Mammary epithelial cell (primary cell): ENCODE results near the gene TTF2.

ENCODE experiments used
- CTCF ChIP-seq, 2 donors: IDR thresholded peaks in 1 of 2; conservative IDR thresholded peaks in 1 of 2; 2 replicates each; pipeline ENCODE4 v1.5.1; 2011 to 2012; ENCODE audit warnings: inconsistent platforms in 2 of 2, low read length in 2 of 2, mild to moderate bottlenecking in 2 of 2, control low read depth in 1 of 2, low read depth in 1 of 2; ENCODE audit not compliant: insufficient read depth in 1 of 2; ENCODE audit errors: extremely low read depth in 1 of 2
- EZH2 ChIP-seq: IDR thresholded peaks from 2 replicates; pipeline ENCODE4 v1.6.1; 2012; ENCODE audit warnings: low read length, inconsistent platforms, borderline replicate concordance

- TF ChIP-seq CTCF (conservative IDR thresholded peaks at IDR 0.05 in 1 of 2, IDR thresholded peaks at IDR 0.05 in 1 of 2; ENCODE audit: extremely low read depth in 1 of 2, insufficient read depth in 1 of 2, low read depth in 1 of 2, low read length in 2 of 2) (no peak), EZH2 (no peak)
Observed at GRCh38 chr1:117123274-117123673, 63.1 kb downstream of the TTF2 start.
